ENCODE data around the gene DMD.

DMD gene

DNA sequence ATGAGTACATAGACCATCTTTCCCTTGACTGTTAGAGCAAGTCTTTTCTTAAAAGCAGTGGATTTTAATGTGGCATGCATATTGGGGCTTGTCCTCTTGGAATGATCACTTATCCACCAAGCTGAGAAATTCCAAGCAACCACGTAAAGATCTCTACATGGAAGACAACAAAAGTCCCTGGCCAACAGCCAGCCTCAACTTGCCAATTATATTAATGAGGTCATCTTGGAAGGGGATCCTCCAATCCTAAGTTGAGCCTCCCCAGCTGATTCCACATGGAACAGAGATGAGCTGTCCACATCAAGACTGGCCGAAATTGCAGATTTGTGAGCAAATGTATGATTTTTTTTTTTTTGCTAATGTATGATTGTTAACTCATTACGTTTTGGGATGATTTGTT, 2118.9 kb downstream of the DMD start:
- no peak for DNase-seq (ENCODE audit: insufficient read length)
- no peak for FAIRE-seq
- no peak for TF ChIP-seq TAF1 (IDR thresholded peaks at IDR 0.05; ENCODE audit: borderline replicate concordance, low read depth, low read length)
- no peak for TF ChIP-seq POLR2AphosphoS5 (IDR thresholded peaks at IDR 0.05; ENCODE audit: low read depth, low read length)
- no peak for TF ChIP-seq POLR2A (IDR thresholded peaks at IDR 0.05; ENCODE audit: low read depth, low read length)

DNA sequence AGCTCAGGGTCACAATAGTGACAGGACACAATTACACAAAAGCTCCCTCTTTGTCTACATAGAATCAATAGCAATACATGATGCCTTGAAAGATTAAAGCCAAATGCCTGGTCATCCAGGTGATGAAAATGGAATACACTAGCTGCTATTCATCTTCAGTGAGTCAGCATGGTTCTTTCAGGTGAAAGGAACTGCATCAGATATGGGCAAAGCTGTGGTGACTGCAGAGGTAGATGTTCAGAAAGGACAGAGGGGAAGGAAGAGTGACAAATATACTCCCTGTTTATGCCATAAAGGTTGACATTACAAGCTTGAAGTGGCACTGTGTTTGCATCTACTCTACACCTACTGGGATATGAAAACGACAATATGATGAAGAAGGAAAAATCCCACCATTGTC, 2119.5 kb downstream of the DMD start:
- TF ChIP-seq TAF1 (IDR thresholded peaks at IDR 0.05; ENCODE audit: borderline replicate concordance, low read depth, low read length) (no peak), POLR2AphosphoS5 (IDR thresholded peaks at IDR 0.05; ENCODE audit: low read depth, low read length) (no peak), POLR2A (IDR thresholded peaks at IDR 0.05; ENCODE audit: low read depth, low read length) (no peak)
- FAIRE-seq (no peak), DNase-seq (ENCODE audit: insufficient read length) (no peak)

DNA sequence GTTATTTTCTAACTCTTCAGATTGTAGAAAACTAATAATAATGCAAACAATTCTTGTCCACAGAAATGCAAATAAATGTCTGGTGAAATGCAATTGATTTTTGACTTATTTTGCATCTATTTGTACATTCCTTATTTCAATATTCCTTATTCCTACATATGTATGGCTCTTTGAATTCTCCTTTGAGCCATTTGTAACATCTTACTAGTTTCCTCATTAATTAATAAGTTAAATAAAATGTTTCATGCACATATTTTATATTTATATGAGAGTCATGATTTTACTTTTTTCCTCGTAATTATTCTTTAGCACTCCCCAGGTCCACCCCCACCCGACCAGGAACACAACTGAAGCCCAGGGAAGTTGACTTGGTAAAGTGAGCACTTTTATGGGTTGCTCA, 2136.8 kb downstream of the DMD start:
- no peak for DNase-seq (ENCODE audit: insufficient read length)
- TF ChIP-seq TAF1 (IDR thresholded peaks at IDR 0.05; ENCODE audit: borderline replicate concordance, low read depth, low read length): no peak
- no peak for TF ChIP-seq POLR2AphosphoS5 (IDR thresholded peaks at IDR 0.05; ENCODE audit: low read depth, low read length)
- TF ChIP-seq POLR2A (IDR thresholded peaks at IDR 0.05; ENCODE audit: low read depth, low read length): no peak
- no peak for FAIRE-seq

DNA sequence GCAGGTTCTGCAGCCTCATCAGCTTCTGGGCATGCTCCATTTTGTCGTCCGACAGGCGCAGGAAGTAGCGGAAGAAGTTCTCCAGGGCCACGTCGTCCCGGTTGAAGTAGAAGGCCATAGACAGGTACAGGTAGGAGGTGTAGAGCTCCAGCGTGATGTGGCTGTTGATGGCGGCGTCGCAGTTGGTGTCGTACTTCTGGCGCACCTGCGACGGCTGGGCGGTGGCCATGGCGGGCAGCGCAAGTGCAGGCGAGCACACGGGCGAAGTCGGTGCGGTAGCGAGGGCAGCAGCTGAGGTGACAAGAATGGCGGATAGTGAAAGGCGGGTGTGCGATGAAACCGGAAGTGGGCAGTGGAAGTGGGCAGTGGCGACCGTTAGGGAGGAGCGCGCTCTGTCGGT, 2139.6 kb downstream of the DMD start, which contains the start of gene FTHL17:
TSS of gene FTHL17 (minus strand) at position 317 of the 400 bp plus-strand sequence. CDS start at position 229, 88 bp downstream.
- DNase-seq (ENCODE audit: insufficient read length) (no peak), FAIRE-seq (no peak)
- TF ChIP-seq POLR2A (IDR thresholded peaks at IDR 0.05; ENCODE audit: low read depth, low read length) (no peak), TAF1 (IDR thresholded peaks at IDR 0.05; ENCODE audit: borderline replicate concordance, low read depth, low read length) (no peak), POLR2AphosphoS5 (IDR thresholded peaks at IDR 0.05; ENCODE audit: low read depth, low read length) (no peak)

DNA sequence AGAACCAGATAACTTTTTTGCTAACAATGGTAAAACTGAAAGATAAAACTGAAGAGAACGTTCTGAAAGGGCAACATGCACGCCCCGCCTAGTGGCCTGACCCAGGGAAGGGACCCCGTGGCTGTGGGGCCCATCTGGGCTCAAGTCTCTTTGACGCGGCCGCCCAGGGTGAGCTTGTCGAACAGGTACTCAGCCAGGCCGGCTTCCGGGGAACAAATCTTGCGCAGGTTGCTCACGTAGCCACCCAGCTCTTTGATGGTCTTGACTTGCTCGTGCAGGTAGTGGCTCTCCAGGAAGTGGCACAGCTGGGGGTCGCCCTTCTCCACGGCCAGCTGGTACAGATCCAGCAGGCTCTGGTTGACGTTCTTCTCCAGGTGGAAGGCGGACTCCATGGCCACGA, 2140.1 kb downstream of the DMD start:
- TF ChIP-seq POLR2A (IDR thresholded peaks at IDR 0.05; ENCODE audit: low read depth, low read length): no peak
- TF ChIP-seq POLR2AphosphoS5 (IDR thresholded peaks at IDR 0.05; ENCODE audit: low read depth, low read length): no peak
- no peak for TF ChIP-seq TAF1 (IDR thresholded peaks at IDR 0.05; ENCODE audit: borderline replicate concordance, low read depth, low read length)
- DNase-seq (ENCODE audit: insufficient read length) (no peak), FAIRE-seq (no peak)

DNA sequence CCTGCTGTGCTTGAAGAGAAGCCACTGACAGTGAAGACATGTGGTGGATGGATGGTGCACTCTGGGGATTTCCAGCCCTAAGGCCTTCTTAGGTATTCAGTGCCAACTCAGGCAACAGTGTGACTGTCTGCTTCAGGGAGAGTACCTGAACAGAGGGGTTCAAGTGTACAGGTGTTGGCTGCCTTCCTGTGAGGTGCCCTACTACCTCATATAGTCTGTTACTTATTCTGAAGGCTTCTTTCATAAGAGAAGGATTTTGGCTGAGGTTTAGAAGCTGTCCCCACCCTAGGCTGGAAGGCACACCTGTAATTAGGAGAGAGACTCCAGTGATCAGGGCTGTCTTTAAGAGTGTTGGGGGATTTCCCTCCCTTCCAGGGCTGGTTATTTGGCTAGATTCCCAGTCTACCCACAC, 2141.3 kb downstream of the DMD start:
- FAIRE-seq: peak; percentile 62
- no peak for DNase-seq (ENCODE audit: insufficient read length)
- TF ChIP-seq POLR2AphosphoS5 (IDR thresholded peaks at IDR 0.05; ENCODE audit: low read depth, low read length) (no peak), POLR2A (IDR thresholded peaks at IDR 0.05; ENCODE audit: low read depth, low read length) (no peak), TAF1 (IDR thresholded peaks at IDR 0.05; ENCODE audit: borderline replicate concordance, low read depth, low read length) (no peak)
